ENCODE measurements around the gene CDC42. TPM values are rescaled to one million over a fixed set of nuclear protein-coding genes. Genes with fewer than 3 reads are reported as not detected.

CDC42 gene
- total and polyA plus RNA-seq, 2 experiments from 2014 or later = 119 to 184 TPM

DNA sequence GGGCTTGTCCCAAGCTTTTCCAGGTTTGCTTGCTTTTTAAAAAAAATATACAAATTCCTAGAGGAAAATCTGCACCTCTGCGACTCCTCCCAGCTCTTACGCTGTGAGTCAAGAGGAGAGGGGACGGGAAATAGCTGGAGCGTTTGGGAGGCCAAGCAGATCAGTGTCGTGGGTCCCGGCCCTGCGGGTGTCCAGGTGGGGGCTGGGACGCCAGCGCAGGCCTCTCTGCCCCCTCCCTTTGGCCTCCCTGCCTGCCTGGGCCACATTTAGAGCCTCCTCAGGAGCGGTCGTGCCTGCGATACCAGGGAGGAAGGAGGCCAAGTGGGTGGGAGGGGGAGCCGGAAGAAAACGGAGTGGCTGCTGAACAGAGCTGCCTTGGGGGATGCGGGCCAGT is 81.4 kb downstream of the CDC42 start:
- H3K4me3 ChIP-seq = 0 out of 2 replicates have a peak overlapping the region, but pooled peaks have one; percentile 20
- H3K4me1 ChIP-seq (ENCODE audit: insufficient read depth) = peaks cover 21% of the 10 kb centered on the region
- H3F3A ChIP-seq (replicated peaks; ENCODE audit: low read depth) = 0 out of 2 replicates have a peak, but pooled peaks cover 3% of the 10 kb centered on the region
- H3K36me3 ChIP-seq (ENCODE audit: insufficient read depth) = no peaks in the 10 kb centered on the region
- H3K27me3 Mint-ChIP-seq (ENCODE audit: insufficient read depth, low read depth, poor library complexity) = peaks cover 14% of the 10 kb centered on the region
- TF ChIP-seq CREB1 (CRISPR knock-in tag; IDR thresholded peaks at IDR 0.05; ENCODE audit: low read depth) = no peak
- TF ChIP-seq, protein P1, sequence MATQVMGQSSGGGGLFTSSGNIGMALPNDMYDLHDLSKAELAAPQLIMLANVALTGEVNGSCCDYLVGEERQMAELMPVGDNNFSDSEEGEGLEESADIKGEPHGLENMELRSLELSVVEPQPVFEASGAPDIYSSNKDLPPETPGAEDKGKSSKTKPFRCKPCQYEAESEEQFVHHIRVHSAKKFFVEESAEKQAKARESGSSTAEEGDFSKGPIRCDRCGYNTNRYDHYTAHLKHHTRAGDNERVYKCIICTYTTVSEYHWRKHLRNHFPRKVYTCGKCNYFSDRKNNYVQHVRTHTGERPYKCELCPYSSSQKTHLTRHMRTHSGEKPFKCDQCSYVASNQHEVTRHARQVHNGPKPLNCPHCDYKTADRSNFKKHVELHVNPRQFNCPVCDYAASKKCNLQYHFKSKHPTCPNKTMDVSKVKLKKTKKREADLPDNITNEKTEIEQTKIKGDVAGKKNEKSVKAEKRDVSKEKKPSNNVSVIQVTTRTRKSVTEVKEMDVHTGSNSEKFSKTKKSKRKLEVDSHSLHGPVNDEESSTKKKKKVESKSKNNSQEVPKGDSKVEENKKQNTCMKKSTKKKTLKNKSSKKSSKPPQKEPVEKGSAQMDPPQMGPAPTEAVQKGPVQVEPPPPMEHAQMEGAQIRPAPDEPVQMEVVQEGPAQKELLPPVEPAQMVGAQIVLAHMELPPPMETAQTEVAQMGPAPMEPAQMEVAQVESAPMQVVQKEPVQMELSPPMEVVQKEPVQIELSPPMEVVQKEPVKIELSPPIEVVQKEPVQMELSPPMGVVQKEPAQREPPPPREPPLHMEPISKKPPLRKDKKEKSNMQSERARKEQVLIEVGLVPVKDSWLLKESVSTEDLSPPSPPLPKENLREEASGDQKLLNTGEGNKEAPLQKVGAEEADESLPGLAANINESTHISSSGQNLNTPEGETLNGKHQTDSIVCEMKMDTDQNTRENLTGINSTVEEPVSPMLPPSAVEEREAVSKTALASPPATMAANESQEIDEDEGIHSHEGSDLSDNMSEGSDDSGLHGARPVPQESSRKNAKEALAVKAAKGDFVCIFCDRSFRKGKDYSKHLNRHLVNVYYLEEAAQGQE (IDR thresholded peaks at IDR 0.05; ENCODE audit: unreplicated experiment) = no peak
- H3K36me3 Mint-ChIP-seq (ENCODE audit: low read depth) = no peaks in the 10 kb centered on the region
- DNase-seq (ENCODE audit: low spot score) = peak; percentile 36
- H3K27ac ChIP-seq (ENCODE audit: low read depth) = no peak overlapping the region
- H3K27ac Mint-ChIP-seq = no peak overlapping the region
- H3K4me3 Mint-ChIP-seq = no peak overlapping the region
- peak; percentile 5 for ATAC-seq
- no peaks in the 10 kb centered on the region for H3K9me2 ChIP-seq (ENCODE audit: insufficient read depth)
- H4K20me1 ChIP-seq (replicated peaks; ENCODE audit: insufficient read depth) = no peaks in the 10 kb centered on the region; the same call in 1 of the 2 replicates
- no peaks in the 10 kb centered on the region; the same call in 2 of the 3 replicates for H3K9me3 Mint-ChIP-seq
- H3K27me3 ChIP-seq (ENCODE audit: insufficient read depth) = no peaks in the 10 kb centered on the region
- no peaks in the 10 kb centered on the region for H3K79me2 ChIP-seq (replicated peaks; ENCODE audit: insufficient read depth)
- peak overlapping the region; percentile 48; the same call in 1 of the 2 replicates for H3K4me2 ChIP-seq
- H2AFZ ChIP-seq = no peak overlapping the region
- H3K4me1 Mint-ChIP-seq = peaks cover 35% of the 10 kb centered on the region

DNA sequence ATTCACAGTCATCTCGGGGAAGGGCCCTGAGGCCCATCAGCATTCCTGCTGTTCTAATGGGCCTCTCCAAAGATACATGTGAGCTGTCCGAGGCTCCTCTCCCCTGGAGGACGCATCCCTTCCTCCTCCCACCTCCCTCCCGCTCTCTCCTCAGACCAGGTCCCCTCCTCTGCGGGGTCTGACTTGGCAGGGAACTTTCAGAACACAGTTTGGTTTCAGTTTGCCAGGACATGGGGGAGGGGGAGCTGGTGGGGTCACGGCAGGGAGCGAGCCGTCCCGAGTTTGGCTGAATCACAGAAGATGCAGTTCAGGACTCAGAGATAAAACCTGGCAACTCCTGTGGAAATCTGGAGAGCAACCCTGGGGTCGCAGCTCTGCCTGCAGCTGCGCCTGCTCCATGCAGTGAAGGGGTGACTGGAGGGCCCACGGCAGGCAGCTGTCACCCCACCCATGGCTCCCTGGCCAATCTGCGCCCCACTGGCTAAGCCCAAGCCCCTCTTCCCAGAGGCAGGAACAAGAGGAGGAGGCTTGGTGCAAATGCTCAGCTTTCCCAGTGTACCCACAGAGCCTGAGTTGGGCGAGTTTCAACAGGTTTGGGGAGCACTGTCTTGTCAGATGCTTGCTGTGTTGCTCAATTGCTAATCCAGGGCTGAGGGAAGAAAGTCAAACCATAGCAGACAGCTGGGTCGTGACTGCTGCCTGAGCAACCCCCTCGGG is 84.7 kb downstream of the CDC42 start:
- H3K27ac ChIP-seq (ENCODE audit: low read depth) = no peak overlapping the region
- no peaks in the 10 kb centered on the region; the same call in 1 of the 2 replicates for H4K20me1 ChIP-seq (replicated peaks; ENCODE audit: insufficient read depth)
- H3K9me3 Mint-ChIP-seq = no peaks in the 10 kb centered on the region
- H3K27me3 ChIP-seq (ENCODE audit: insufficient read depth) = peaks cover 25% of the 10 kb centered on the region
- ATAC-seq = peak; percentile 38
- no peaks in the 10 kb centered on the region for H3K36me3 ChIP-seq (ENCODE audit: insufficient read depth)
- peak; percentile 65 for DNase-seq (ENCODE audit: low spot score)
- no peaks in the 10 kb centered on the region for H3K9me2 ChIP-seq (ENCODE audit: insufficient read depth)
- H3K4me3 Mint-ChIP-seq = no peak overlapping the region
- no peak overlapping the region for H3K27ac Mint-ChIP-seq
- H3K4me1 Mint-ChIP-seq = peaks cover 55% of the 10 kb centered on the region
- H3K4me3 ChIP-seq = no peak overlapping the region
- H3K4me1 ChIP-seq (ENCODE audit: insufficient read depth) = peaks cover 39% of the 10 kb centered on the region
- H3F3A ChIP-seq (replicated peaks; ENCODE audit: low read depth) = peaks cover 8% of the 10 kb centered on the region; the same call in 1 of the 2 replicates
- no peaks in the 10 kb centered on the region for H3K79me2 ChIP-seq (replicated peaks; ENCODE audit: insufficient read depth)
- H3K27me3 Mint-ChIP-seq (ENCODE audit: insufficient read depth, low read depth, poor library complexity) = peaks cover 33% of the 10 kb centered on the region
- peak overlapping the region; percentile 65 for H3K4me2 ChIP-seq
- H3K36me3 Mint-ChIP-seq (ENCODE audit: low read depth) = no peaks in the 10 kb centered on the region
- no peak overlapping the region for H2AFZ ChIP-seq
- TF ChIP-seq EZH2 (IDR thresholded peaks at IDR 0.05; ENCODE audit: low read depth, unreplicated experiment) (no peak), ZNF114 (CRISPR knock-in tag; IDR thresholded peaks at IDR 0.05) (no peak), JUNB (IDR thresholded peaks at IDR 0.05; ENCODE audit: unreplicated experiment) (no peak), STAT1 (IDR thresholded peaks at IDR 0.05; ENCODE audit: unreplicated experiment) (no peak), ZNF331 (CRISPR knock-in tag; IDR thresholded peaks at IDR 0.05; ENCODE audit: low read depth) (no peak), CREB1 (CRISPR knock-in tag; IDR thresholded peaks at IDR 0.05; ENCODE audit: low read depth) (no peak)
- TF ChIP-seq, protein P2, sequence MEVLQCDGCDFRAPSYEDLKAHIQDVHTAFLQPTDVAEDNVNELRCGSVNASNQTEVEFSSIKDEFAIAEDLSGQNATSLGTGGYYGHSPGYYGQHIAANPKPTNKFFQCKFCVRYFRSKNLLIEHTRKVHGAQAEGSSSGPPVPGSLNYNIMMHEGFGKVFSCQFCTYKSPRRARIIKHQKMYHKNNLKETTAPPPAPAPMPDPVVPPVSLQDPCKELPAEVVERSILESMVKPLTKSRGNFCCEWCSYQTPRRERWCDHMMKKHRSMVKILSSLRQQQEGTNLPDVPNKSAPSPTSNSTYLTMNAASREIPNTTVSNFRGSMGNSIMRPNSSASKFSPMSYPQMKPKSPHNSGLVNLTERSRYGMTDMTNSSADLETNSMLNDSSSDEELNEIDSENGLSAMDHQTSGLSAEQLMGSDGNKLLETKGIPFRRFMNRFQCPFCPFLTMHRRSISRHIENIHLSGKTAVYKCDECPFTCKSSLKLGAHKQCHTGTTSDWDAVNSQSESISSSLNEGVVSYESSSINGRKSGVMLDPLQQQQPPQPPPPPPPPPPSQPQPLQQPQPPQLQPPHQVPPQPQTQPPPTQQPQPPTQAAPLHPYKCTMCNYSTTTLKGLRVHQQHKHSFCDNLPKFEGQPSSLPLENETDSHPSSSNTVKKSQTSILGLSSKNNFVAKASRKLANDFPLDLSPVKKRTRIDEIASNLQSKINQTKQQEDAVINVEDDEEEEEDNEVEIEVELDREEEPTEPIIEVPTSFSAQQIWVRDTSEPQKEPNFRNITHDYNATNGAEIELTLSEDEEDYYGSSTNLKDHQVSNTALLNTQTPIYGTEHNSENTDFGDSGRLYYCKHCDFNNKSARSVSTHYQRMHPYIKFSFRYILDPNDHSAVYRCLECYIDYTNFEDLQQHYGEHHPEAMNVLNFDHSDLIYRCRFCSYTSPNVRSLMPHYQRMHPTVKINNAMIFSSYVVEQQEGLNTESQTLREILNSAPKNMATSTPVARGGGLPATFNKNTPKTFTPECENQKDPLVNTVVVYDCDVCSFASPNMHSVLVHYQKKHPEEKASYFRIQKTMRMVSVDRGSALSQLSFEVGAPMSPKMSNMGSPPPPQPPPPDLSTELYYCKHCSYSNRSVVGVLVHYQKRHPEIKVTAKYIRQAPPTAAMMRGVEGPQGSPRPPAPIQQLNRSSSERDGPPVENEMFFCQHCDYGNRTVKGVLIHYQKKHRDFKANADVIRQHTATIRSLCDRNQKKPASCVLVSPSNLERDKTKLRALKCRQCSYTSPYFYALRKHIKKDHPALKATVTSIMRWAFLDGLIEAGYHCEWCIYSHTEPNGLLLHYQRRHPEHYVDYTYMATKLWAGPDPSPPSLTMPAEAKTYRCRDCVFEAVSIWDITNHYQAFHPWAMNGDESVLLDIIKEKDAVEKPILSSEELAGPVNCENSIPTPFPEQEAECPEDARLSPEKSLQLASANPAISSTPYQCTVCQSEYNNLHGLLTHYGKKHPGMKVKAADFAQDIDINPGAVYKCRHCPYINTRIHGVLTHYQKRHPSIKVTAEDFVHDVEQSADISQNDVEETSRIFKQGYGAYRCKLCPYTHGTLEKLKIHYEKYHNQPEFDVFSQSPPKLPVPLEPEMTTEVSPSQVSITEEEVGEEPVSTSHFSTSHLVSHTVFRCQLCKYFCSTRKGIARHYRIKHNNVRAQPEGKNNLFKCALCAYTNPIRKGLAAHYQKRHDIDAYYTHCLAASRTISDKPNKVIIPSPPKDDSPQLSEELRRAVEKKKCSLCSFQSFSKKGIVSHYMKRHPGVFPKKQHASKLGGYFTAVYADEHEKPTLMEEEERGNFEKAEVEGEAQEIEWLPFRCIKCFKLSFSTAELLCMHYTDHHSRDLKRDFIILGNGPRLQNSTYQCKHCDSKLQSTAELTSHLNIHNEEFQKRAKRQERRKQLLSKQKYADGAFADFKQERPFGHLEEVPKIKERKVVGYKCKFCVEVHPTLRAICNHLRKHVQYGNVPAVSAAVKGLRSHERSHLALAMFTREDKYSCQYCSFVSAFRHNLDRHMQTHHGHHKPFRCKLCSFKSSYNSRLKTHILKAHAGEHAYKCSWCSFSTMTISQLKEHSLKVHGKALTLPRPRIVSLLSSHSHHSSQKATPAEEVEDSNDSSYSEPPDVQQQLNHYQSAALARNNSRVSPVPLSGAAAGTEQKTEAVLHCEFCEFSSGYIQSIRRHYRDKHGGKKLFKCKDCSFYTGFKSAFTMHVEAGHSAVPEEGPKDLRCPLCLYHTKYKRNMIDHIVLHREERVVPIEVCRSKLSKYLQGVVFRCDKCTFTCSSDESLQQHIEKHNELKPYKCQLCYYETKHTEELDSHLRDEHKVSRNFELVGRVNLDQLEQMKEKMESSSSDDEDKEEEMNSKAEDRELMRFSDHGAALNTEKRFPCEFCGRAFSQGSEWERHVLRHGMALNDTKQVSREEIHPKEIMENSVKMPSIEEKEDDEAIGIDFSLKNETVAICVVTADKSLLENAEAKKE (CRISPR knock-in tag; IDR thresholded peaks at IDR 0.05) = no peak
- TF ChIP-seq, protein P3, sequence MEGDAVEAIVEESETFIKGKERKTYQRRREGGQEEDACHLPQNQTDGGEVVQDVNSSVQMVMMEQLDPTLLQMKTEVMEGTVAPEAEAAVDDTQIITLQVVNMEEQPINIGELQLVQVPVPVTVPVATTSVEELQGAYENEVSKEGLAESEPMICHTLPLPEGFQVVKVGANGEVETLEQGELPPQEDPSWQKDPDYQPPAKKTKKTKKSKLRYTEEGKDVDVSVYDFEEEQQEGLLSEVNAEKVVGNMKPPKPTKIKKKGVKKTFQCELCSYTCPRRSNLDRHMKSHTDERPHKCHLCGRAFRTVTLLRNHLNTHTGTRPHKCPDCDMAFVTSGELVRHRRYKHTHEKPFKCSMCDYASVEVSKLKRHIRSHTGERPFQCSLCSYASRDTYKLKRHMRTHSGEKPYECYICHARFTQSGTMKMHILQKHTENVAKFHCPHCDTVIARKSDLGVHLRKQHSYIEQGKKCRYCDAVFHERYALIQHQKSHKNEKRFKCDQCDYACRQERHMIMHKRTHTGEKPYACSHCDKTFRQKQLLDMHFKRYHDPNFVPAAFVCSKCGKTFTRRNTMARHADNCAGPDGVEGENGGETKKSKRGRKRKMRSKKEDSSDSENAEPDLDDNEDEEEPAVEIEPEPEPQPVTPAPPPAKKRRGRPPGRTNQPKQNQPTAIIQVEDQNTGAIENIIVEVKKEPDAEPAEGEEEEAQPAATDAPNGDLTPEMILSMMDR (conservative IDR thresholded peaks at IDR 0.05; ENCODE audit: low read depth in 2 of 2) = no peak
